ENCODE data around the gene PMF1.

GRCh38 chr1:156257711-156258110 lies 44.9 kb downstream of the PMF1 start:
- TF ChIP-seq POLR2AphosphoS5 (IDR thresholded peaks at IDR 0.05) (no peak), CTCF (IDR thresholded peaks at IDR 0.05) (no peak)

Data from prostate gland (tissue), 2 donors.